Mucosa of rectum (tissue), 2 donors: ENCODE results near the gene BABAM1.

ENCODE experiments used
- H3K27ac ChIP-seq, 2 donors: one replicate each; pipeline ENCODE4 v1.7.0; 2013; ENCODE audit warnings: inconsistent platforms in 2 of 2, low read depth in 2 of 2, low read length in 2 of 2
- H3K27me3 ChIP-seq, 2 donors: one replicate each; pipeline ENCODE4 v1.7.0; 2013; ENCODE audit warnings: low read length in 2 of 2; ENCODE audit not compliant: control insufficient read depth in 2 of 2, insufficient read depth in 2 of 2
- H3K36me3 ChIP-seq, 2 donors: one replicate each; pipeline ENCODE4 v1.7.0; 2013; ENCODE audit warnings: low read length in 2 of 2; ENCODE audit not compliant: control insufficient read depth in 2 of 2, insufficient read depth in 2 of 2
- H3K4me1 ChIP-seq, 2 donors: one replicate each; pipeline ENCODE4 v1.7.0; 2013; ENCODE audit warnings: low read length in 2 of 2, mild to moderate bottlenecking in 1 of 2; ENCODE audit not compliant: control insufficient read depth in 2 of 2, insufficient read depth in 2 of 2
- H3K4me3 ChIP-seq, 2 donors: one replicate each; pipeline ENCODE4 v1.7.0; 2013; ENCODE audit warnings: low read length in 2 of 2
- H3K9ac ChIP-seq, 2 donors: one replicate each; pipeline ENCODE4 v1.7.0; 2013; ENCODE audit warnings: low read length in 2 of 2, low read depth in 1 of 2, mild to moderate bottlenecking in 1 of 2
- H3K9me3 ChIP-seq, 2 donors: one replicate each; pipeline ENCODE4 v1.7.0; 2013; ENCODE audit warnings: low read length in 2 of 2; ENCODE audit not compliant: control insufficient read depth in 2 of 2
- donor health status: healthy.
- donor health status: Normal muscosa, but diverticular disease.

Gene BABAM1

GRCh38 chr19:17235300-17235970 is 31.8 kb upstream of the BABAM1 start:
- H3K9me3 ChIP-seq, result no peaks in the 10 kb centered on the region
- H3K4me3 ChIP-seq, result peak overlapping the region; percentile 60 to 63
- H3K27ac ChIP-seq, result peak overlapping the region; percentile 68 to 75
- H3K27me3 ChIP-seq, result no peaks in the 10 kb centered on the region
- H3K36me3 ChIP-seq, result peaks cover 37 to 42% of the 10 kb centered on the region in 2 donors
- peak overlapping the region in 1 of 2 donors; percentile 27 for H3K9ac ChIP-seq
- H3K4me1 ChIP-seq, result peaks cover 23 to 34% of the 10 kb centered on the region in 2 donors

- H3K27me3 ChIP-seq, result no peaks in the 10 kb centered on the region
- H3K36me3 ChIP-seq, result peaks cover 36% of the 10 kb centered on the region in 2 donors
- H3K4me1 ChIP-seq, result peaks cover 30 to 42% of the 10 kb centered on the region in 2 donors
- peak overlapping the region; percentile 68 to 75 for H3K27ac ChIP-seq
- peak overlapping the region; percentile 60 to 63 for H3K4me3 ChIP-seq
- peak overlapping the region in 1 of 2 donors; percentile 27 for H3K9ac ChIP-seq
- no peaks in the 10 kb centered on the region for H3K9me3 ChIP-seq
These were observed 31.1 kb upstream of the BABAM1 start for GRCh38 chr19:17235971-17236777.

- peak overlapping the region in 1 of 2 donors; percentile 48 for H3K4me3 ChIP-seq
- H3K4me1 ChIP-seq, result peaks cover 33 to 46% of the 10 kb centered on the region in 2 donors
- H3K36me3 ChIP-seq, result peaks cover 29 to 32% of the 10 kb centered on the region in 2 donors
- H3K27ac ChIP-seq, result peak overlapping the region; percentile 29 to 48
- H3K9ac ChIP-seq, result no peak overlapping the region
- H3K9me3 ChIP-seq, result no peaks in the 10 kb centered on the region
- no peaks in the 10 kb centered on the region for H3K27me3 ChIP-seq
These were observed 30.3 kb upstream of the BABAM1 start for GRCh38 chr19:17236811-17237543.

- no peaks in the 10 kb centered on the region for H3K9me3 ChIP-seq
- H3K27me3 ChIP-seq, result no peaks in the 10 kb centered on the region
- H3K36me3 ChIP-seq, result peaks cover 22 to 23% of the 10 kb centered on the region in 2 donors
- peaks cover 42 to 56% of the 10 kb centered on the region in 2 donors for H3K4me1 ChIP-seq
- no peak overlapping the region for H3K9ac ChIP-seq
- no peak overlapping the region for H3K4me3 ChIP-seq
- no peak overlapping the region for H3K27ac ChIP-seq
These were observed 29.2 kb upstream of the BABAM1 start for GRCh38 chr19:17237747-17238706.

GRCh38 chr19:17240062-17240752 is 27.0 kb upstream of the BABAM1 start:
- Histone ChIP-seq H3K36me3 (peaks cover 16 to 18% of the 10 kb centered on the region in 2 donors), H3K27me3 (no peaks in the 10 kb centered on the region), H3K4me1 (peaks cover 42 to 53% of the 10 kb centered on the region in 2 donors), H3K9me3 (no peaks in the 10 kb centered on the region), H3K27ac (peak overlapping the region; percentile 76 to 82), H3K4me3 (peak overlapping the region; percentile 13 to 39), H3K9ac (peak overlapping the region; percentile 24 to 62)

GRCh38 chr19:17240826-17241399 is 26.3 kb upstream of the BABAM1 start:
- no peaks in the 10 kb centered on the region for H3K27me3 ChIP-seq
- peak overlapping the region; percentile 13 to 39 for H3K4me3 ChIP-seq
- H3K9me3 ChIP-seq, result no peaks in the 10 kb centered on the region
- peak overlapping the region; percentile 76 to 82 for H3K27ac ChIP-seq
- peak overlapping the region; percentile 24 to 62 for H3K9ac ChIP-seq
- peaks cover 16 to 18% of the 10 kb centered on the region in 2 donors for H3K36me3 ChIP-seq
- peaks cover 39 to 47% of the 10 kb centered on the region in 2 donors for H3K4me1 ChIP-seq

- Histone ChIP-seq H3K4me1 (peaks cover 43 to 48% of the 10 kb centered on the region in 2 donors), H3K27me3 (no peaks in the 10 kb centered on the region), H3K36me3 (peaks cover 15 to 16% of the 10 kb centered on the region in 2 donors), H3K9ac (peak overlapping the region; percentile 38 to 70), H3K27ac (peak overlapping the region; percentile 88 to 90), H3K9me3 (no peaks in the 10 kb centered on the region), H3K4me3 (peak overlapping the region; percentile 32 to 81)
These were observed 24.6 kb upstream of the BABAM1 start for GRCh38 chr19:17242431-17243208.

- Histone ChIP-seq H3K4me1 (peaks cover 48 to 51% of the 10 kb centered on the region in 2 donors), H3K27ac (peak overlapping the region; percentile 88 to 90), H3K9me3 (no peaks in the 10 kb centered on the region), H3K4me3 (peak overlapping the region; percentile 81 to 86), H3K36me3 (peaks cover 9% of the 10 kb centered on the region in 2 donors), H3K9ac (peak overlapping the region; percentile 70 to 92), H3K27me3 (no peaks in the 10 kb centered on the region)
These were observed 23.9 kb upstream of the BABAM1 start for GRCh38 chr19:17243211-17243829.
